Daoy (cell line): ENCODE data around the gene TCEAL1. TPM values are rescaled to one million over a fixed set of nuclear protein-coding genes. Genes with fewer than 3 reads are reported as not detected.
"Not testable (repeated sequence)": the region's sequence is repeated elsewhere in the genome, so short reads cannot be mapped to it uniquely, and the experiment has no call there.

Source experiments
- DNase-seq: peaks from one replicate; pipeline ENCODE4 v3.0.0-alpha.2; 2015; ENCODE audit warnings: low read depth
- total RNA-seq: library from RNA; depleted of rRNA; stranded (reverse); fragments of >200 nt; shearing (Covaris generic); gene quantifications from 2 replicates; pipeline ENCODE4 v1.2.3, GENCODE V29; 2014

TCEAL1 gene
- total RNA-seq, 1 experiment from 2014 or later = 14.7 TPM

- DNase-seq = peak; percentile 7
Observed at GRCh38 chrX:103635436-103635835, 6.7 kb downstream of the TCEAL1 start.

- peak; percentile 52 for DNase-seq
Observed at GRCh38 chrX:103637604-103638338, 9.0 kb downstream of the TCEAL1 start.

- DNase-seq = peak; percentile 15
Observed at GRCh38 chrX:103638479-103639346, 9.9 kb downstream of the TCEAL1 start.

GRCh38 chrX:103640401-103641155 is 11.8 kb downstream of the TCEAL1 start:
- peak; percentile 43 for DNase-seq

GRCh38 chrX:103644125-103644524 is 15.3 kb downstream of the TCEAL1 start:
- DNase-seq = no peak

GRCh38 chrX:103647630-103648029 is 18.9 kb downstream of the TCEAL1 start:
- DNase-seq = no peak

GRCh38 chrX:103651151-103651773 is 22.5 kb downstream of the TCEAL1 start:
- no peak for DNase-seq

GRCh38 chrX:103655230-103656000 is 26.6 kb downstream of the TCEAL1 start:
- peak; percentile 20 for DNase-seq

GRCh38 chrX:103656617-103657016 is 27.8 kb downstream of the TCEAL1 start:
- DNase-seq = peak; percentile 79

- peak; percentile 30 for DNase-seq
Observed at GRCh38 chrX:103657066-103657465, 28.3 kb downstream of the TCEAL1 start.

- no peak for DNase-seq
Observed at GRCh38 chrX:103658681-103659433, 30.1 kb downstream of the TCEAL1 start.

GRCh38 chrX:103659460-103659859 is 30.7 kb downstream of the TCEAL1 start:
- DNase-seq = not testable (repeated sequence)

- no peak for DNase-seq
Observed at GRCh38 chrX:103663981-103664762, 35.4 kb downstream of the TCEAL1 start.

- DNase-seq = no peak
Observed at GRCh38 chrX:103666202-103667107, 37.7 kb downstream of the TCEAL1 start.

- no peak for DNase-seq
Observed at GRCh38 chrX:103669745-103670144, 41.0 kb downstream of the TCEAL1 start.

- no peak for DNase-seq
Observed at GRCh38 chrX:103674531-103675454, 46.0 kb downstream of the TCEAL1 start.
